Neuronal stem cell (in vitro differentiated cells): Measurements from ENCODE around the gene ELOVL6.

Source experiments
- DNase-seq: peaks from one replicate; pipeline ENCODE4 v3.0.0-alpha.2; 2013; ENCODE audit warnings: low spot score
- H2AFZ ChIP-seq: one replicate; pipeline ENCODE4 v1.6.1; 2013; ENCODE audit warnings: mild to moderate bottlenecking, low read length, inconsistent platforms
- H2AK5ac ChIP-seq: 2 replicates; pipeline ENCODE4 v1.6.1; 2013; ENCODE audit warnings: low read depth, mild to moderate bottlenecking, inconsistent platforms, low read length, moderate library complexity, mixed read lengths
- H2BK120ac ChIP-seq: 2 replicates; pipeline ENCODE4 v1.6.1; 2013; ENCODE audit warnings: low read depth, mild to moderate bottlenecking, inconsistent platforms, low read length, moderate library complexity, mixed read lengths
- H2BK12ac ChIP-seq: one replicate; pipeline ENCODE4 v1.6.1; 2013; ENCODE audit warnings: low read length, inconsistent platforms
- H2BK15ac ChIP-seq: 2 replicates; pipeline ENCODE4 v1.6.1; 2013; ENCODE audit warnings: mild to moderate bottlenecking, low read length, inconsistent platforms, mixed read lengths
- H2BK5ac ChIP-seq: one replicate; pipeline ENCODE4 v1.6.1; 2013; ENCODE audit warnings: inconsistent platforms, mild to moderate bottlenecking, low read length, moderate library complexity
- H3K14ac ChIP-seq: one replicate; pipeline ENCODE4 v1.6.1; 2013; ENCODE audit warnings: low read length, inconsistent platforms
- H3K18ac ChIP-seq: 2 replicates; pipeline ENCODE4 v1.6.1; 2013; ENCODE audit warnings: low read length, inconsistent platforms
- H3K23ac ChIP-seq: 2 replicates; pipeline ENCODE4 v1.6.1; 2013; ENCODE audit warnings: low read depth, mild to moderate bottlenecking, mixed read lengths, low read length, inconsistent platforms; ENCODE audit not compliant: poor library complexity
- H3K27ac ChIP-seq: replicated peaks from 3 replicates; pipeline ENCODE4 v1.5.1; 2013; ENCODE audit warnings: low read length, inconsistent platforms
- H3K27me3 ChIP-seq, 3 experiments: 2 replicates each; pipeline ENCODE4 v1.6.1; 2013; ENCODE audit warnings: low read length in 3 of 3, mild to moderate bottlenecking in 2 of 3, inconsistent platforms in 1 of 3, low read depth in 1 of 3, mixed read lengths in 1 of 3, moderate library complexity in 1 of 3; ENCODE audit not compliant: control insufficient read depth in 3 of 3, insufficient read depth in 3 of 3
- H3K36me3 ChIP-seq, 2 donors: replicated peaks in 1 of 2; 2 replicates each; pipeline ENCODE4 v1.6.1; 2013; ENCODE audit warnings: low read length in 2 of 2; ENCODE audit not compliant: control insufficient read depth in 2 of 2, insufficient read depth in 2 of 2
- H3K4ac ChIP-seq: 2 replicates; pipeline ENCODE4 v1.6.1; 2013; ENCODE audit warnings: inconsistent platforms, mild to moderate bottlenecking, low read length, moderate library complexity
- H3K4me1 ChIP-seq, 2 donors: 1 replicate in 1 of 2; 2 replicates in 1 of 2; pipeline ENCODE4 v1.6.1; 2013; ENCODE audit warnings: low read length in 2 of 2, low read depth in 1 of 2; ENCODE audit not compliant: control insufficient read depth in 2 of 2, insufficient read depth in 1 of 2
- H3K4me2 ChIP-seq: one replicate; pipeline ENCODE4 v1.6.1; 2013; ENCODE audit warnings: mild to moderate bottlenecking, low read length, inconsistent platforms; ENCODE audit not compliant: insufficient read depth, poor library complexity, severe bottlenecking
- H3K4me3 ChIP-seq, 2 donors: 2 replicates each; pipeline ENCODE4 v1.5.1; 2013; ENCODE audit warnings: low read length in 2 of 2, mild to moderate bottlenecking in 2 of 2, inconsistent platforms in 1 of 2, moderate library complexity in 1 of 2
- H3K79me1 ChIP-seq: one replicate; pipeline ENCODE4 v1.6.1; 2013; ENCODE audit warnings: low read depth, mild to moderate bottlenecking, inconsistent platforms, low read length, moderate library complexity
- H3K9ac ChIP-seq: one replicate; pipeline ENCODE4 v1.6.1; 2013; ENCODE audit warnings: mild to moderate bottlenecking, low read depth, low read length, inconsistent platforms; ENCODE audit not compliant: poor library complexity
- H3K9me3 ChIP-seq, 2 donors: replicated peaks in 1 of 2; 2 replicates each; pipeline versions ENCODE3 to v1.6.1; 2013; ENCODE audit warnings: low read length in 2 of 2, mild to moderate bottlenecking in 2 of 2, inconsistent platforms in 1 of 2, low read depth in 1 of 2, mixed read lengths in 1 of 2, moderate library complexity in 1 of 2; ENCODE audit not compliant: control insufficient read depth in 2 of 2, insufficient read depth in 1 of 2
- H4K8ac ChIP-seq: one replicate; pipeline ENCODE4 v1.6.1; 2013; ENCODE audit warnings: low read depth, mild to moderate bottlenecking, inconsistent platforms, low read length, moderate library complexity
- H4K91ac ChIP-seq: one replicate; pipeline ENCODE4 v1.6.1; 2013; ENCODE audit warnings: low read length, low read depth, mild to moderate bottlenecking, inconsistent platforms; ENCODE audit not compliant: poor library complexity
- WGBS, 2 donors: extraction: QIAGEN DNeasy Blood & Tissue Kit; methylation state at CpG; one replicate each; pipeline ENCODE4 v1.1.7; 2013; ENCODE audit warnings: missing lambda C conversion rate in 2 of 2, mixed read lengths in 1 of 2; ENCODE audit not compliant: insufficient read length in 2 of 2, insufficient replicate concordance in 1 of 2; ENCODE audit errors: extremely low coverage in 2 of 2; 5-methylcytosine and 5-hydroxymethylcytosine counted together

Gene ELOVL6

DNA sequence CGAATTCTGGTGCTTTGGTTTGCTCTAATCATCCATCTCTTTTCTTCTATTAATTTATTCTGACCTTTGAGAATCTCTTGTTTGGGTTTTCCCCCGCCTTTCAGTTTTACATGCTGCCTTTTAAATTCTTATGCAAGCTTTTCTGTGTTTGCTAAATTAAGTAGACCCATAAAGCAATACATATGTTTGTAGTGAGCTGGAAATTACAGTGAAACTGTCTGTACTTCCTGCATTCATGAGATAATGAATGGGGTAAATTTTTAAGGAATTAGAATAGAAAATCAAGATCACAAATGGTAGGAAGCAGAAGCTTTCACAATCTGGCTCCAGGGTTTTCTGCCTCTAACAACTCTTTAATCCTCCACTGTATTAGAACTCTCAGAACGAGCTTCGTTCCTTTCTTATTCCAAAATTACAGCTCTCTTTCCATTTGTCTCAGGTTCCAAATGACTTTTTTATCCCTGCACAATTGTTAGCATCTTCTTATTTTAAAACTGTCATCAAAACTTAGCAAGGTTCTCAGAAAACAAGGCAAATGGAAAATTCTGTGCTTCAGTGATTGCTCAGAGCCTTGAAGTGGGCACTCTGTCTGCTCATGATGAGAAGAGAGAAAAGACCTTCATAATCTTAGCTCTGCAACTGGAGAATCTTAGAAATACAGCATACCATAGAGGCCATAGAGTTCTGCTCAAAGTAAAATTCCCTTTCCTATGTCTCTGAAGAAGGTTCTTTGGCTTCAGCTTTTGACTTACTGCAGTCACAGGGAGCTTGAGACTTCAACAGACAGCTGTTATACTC, 177.6 kb downstream of the ELOVL6 start:
- Histone ChIP-seq H4K91ac (no peak overlapping the region), H2AFZ (peak overlapping the region; percentile 47), H2AK5ac (no peak overlapping the region), H3K4me2 (no peak overlapping the region), H3K4me1 (peaks cover 4 to 6% of the 10 kb centered on the region in 2 donors), H3K27me3 (no peaks in the 10 kb centered on the region), H2BK15ac (no peak overlapping the region), H3K9ac (no peak overlapping the region), H3K9me3 (peaks cover 0 to 3% of the 10 kb centered on the region in 2 donors), H3K14ac (no peak overlapping the region), H3K23ac (no peak overlapping the region), H2BK120ac (no peak overlapping the region), H3K27ac (no peak overlapping the region), H3K79me1 (peaks cover 1% of the 10 kb centered on the region), H2BK12ac (no peak overlapping the region), H3K4me3 (no peak overlapping the region), H2BK5ac (no peak overlapping the region), H3K18ac (no peak overlapping the region), H4K8ac (no peak overlapping the region), H3K36me3 (no peaks in the 10 kb centered on the region), H3K4ac (no peak overlapping the region)
- no CpG with 5 or more reads among the region's 4 CpGs for WGBS, 2 donors
- DNase-seq, result no peak

DNA sequence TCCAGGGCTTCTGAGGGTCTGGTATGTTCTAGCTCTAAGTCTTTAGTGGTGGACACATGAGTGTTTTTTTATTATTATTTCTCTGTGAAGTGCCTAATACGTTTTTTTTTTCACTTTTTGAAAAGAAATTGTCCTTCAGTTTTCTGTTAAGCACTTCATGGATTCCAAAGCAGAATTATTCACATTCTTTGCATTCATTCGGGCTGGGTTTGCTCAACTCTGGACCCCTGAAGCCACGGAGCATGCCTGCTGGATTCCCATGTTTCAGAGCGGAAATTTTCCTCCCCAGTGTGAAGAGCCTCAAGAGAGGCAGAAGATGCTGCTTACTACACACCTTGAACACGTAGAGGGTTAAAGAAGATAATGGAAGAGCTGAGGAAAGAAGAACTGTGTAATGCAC, 178.3 kb downstream of the ELOVL6 start:
- Histone ChIP-seq H2BK15ac (no peak overlapping the region), H2AFZ (no peak overlapping the region), H2AK5ac (no peak overlapping the region), H3K9ac (no peak overlapping the region), H2BK12ac (no peak overlapping the region), H3K18ac (no peak overlapping the region), H3K27ac (no peak overlapping the region), H3K4me2 (peak overlapping the region; percentile 12), H2BK5ac (no peak overlapping the region), H3K14ac (no peak overlapping the region), H3K4me1 (peaks cover 4 to 6% of the 10 kb centered on the region in 2 donors), H3K9me3 (peaks cover 0 to 3% of the 10 kb centered on the region in 2 donors), H3K27me3 (no peaks in the 10 kb centered on the region), H3K4ac (no peak overlapping the region), H3K4me3 (no peak overlapping the region), H3K36me3 (no peaks in the 10 kb centered on the region), H4K8ac (no peak overlapping the region), H4K91ac (no peak overlapping the region), H3K79me1 (peaks cover 1% of the 10 kb centered on the region), H2BK120ac (no peak overlapping the region), H3K23ac (no peak overlapping the region)
- DNase-seq, result peak; percentile 24
- WGBS, 2 donors, result no CpG with 5 or more reads among the region's 5 CpGs

DNA sequence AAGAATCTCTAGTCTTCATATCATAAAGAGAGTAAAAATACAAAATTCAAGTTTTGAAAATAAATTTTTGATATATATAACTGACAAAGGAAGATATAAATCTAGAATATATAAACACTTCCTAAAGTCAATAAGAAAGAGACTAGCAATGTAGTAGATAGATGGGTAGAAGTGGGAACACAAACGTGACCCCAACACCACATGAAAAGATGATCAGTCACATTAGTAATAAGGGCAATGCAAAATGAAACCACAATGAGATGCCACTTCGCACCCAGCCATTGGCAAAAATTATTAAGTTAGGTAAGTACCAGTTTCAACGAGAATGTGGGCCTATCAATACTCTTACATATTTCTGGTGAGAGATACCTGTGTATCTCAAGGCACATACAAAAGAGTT, 179.3 kb downstream of the ELOVL6 start:
- H3K9me3 ChIP-seq, result peaks cover 0 to 3% of the 10 kb centered on the region in 2 donors
- H2BK5ac ChIP-seq, result no peak overlapping the region
- H3K79me1 ChIP-seq, result peaks cover 1% of the 10 kb centered on the region
- H3K27ac ChIP-seq, result no peak overlapping the region
- H3K14ac ChIP-seq, result no peak overlapping the region
- no peaks in the 10 kb centered on the region for H3K36me3 ChIP-seq
- no peak overlapping the region for H3K23ac ChIP-seq
- H4K8ac ChIP-seq, result no peak overlapping the region
- H2BK15ac ChIP-seq, result no peak overlapping the region
- no peak overlapping the region for H4K91ac ChIP-seq
- DNase-seq, result no peak
- no peak overlapping the region for H3K9ac ChIP-seq
- no peak overlapping the region for H2BK120ac ChIP-seq
- no peak overlapping the region for H3K4ac ChIP-seq
- peaks cover 4 to 6% of the 10 kb centered on the region in 2 donors for H3K4me1 ChIP-seq
- no CpG with 5 or more reads among the region's 3 CpGs for whole genome bisulfite sequencing, 2 donors
- no peak overlapping the region for H2BK12ac ChIP-seq
- H3K18ac ChIP-seq, result no peak overlapping the region
- no peak overlapping the region for H3K4me2 ChIP-seq
- H2AFZ ChIP-seq, result no peak overlapping the region
- no peaks in the 10 kb centered on the region for H3K27me3 ChIP-seq
- no peak overlapping the region for H2AK5ac ChIP-seq
- no peak overlapping the region for H3K4me3 ChIP-seq

- H3K27me3 ChIP-seq, result no peaks in the 10 kb centered on the region
- no peak overlapping the region for H3K14ac ChIP-seq
- H2BK5ac ChIP-seq, result no peak overlapping the region
- H3K4me1 ChIP-seq, result no peaks in the 10 kb centered on the region
- no CpG with 5 or more reads among the region's 6 CpGs for WGBS, 2 donors
- no peak overlapping the region for H2AK5ac ChIP-seq
- no peak overlapping the region for H4K91ac ChIP-seq
- no peak overlapping the region for H3K4me3 ChIP-seq
- DNase-seq, result no peak
- no peaks in the 10 kb centered on the region for H3K79me1 ChIP-seq
- H3K9ac ChIP-seq, result no peak overlapping the region
- H2AFZ ChIP-seq, result no peak overlapping the region
- no peak overlapping the region for H4K8ac ChIP-seq
- no peak overlapping the region for H3K4me2 ChIP-seq
- peaks cover 0 to 3% of the 10 kb centered on the region in 2 donors for H3K9me3 ChIP-seq
- H2BK15ac ChIP-seq, result no peak overlapping the region
- no peak overlapping the region for H3K23ac ChIP-seq
- no peak overlapping the region for H3K4ac ChIP-seq
- no peak overlapping the region for H3K18ac ChIP-seq
- H3K36me3 ChIP-seq, result no peaks in the 10 kb centered on the region
- no peak overlapping the region for H2BK12ac ChIP-seq
- H3K27ac ChIP-seq, result no peak overlapping the region
- no peak overlapping the region for H2BK120ac ChIP-seq
Observed at GRCh38 chr4:110014233-110014632, 184.2 kb downstream of the ELOVL6 start.
